HEK293 (cell line): Measurements from ENCODE around the gene RNF182.

Experiments
- CTCF ChIA-PET: fragments of 350-600 bp; formaldehyde crosslinking; extraction: SDS; loops from one replicate; lab custom pipeline; 2021; ENCODE audit warnings: antibody characterized with exemption; lab: Yijun Ruan, JAX
- POLR2A ChIA-PET: fragments of 300-600 bp; formaldehyde crosslinking; extraction: SDS; loops from one replicate; lab custom pipeline; 2020; ENCODE audit warnings: antibody characterized with exemption, inconsistent platforms; lab: Yijun Ruan, JAX
- H3K27ac ChIP-seq: fragments of 200-500 bp; sonication (Bioruptor generic); 2 replicates; pipeline ENCODE4 v1.5.1; 2014; ENCODE audit warnings: low read depth, low read length, control low read depth, inconsistent platforms; ENCODE audit errors: extremely low read depth
- H3K36me3 ChIP-seq, 2 experiments: fragments of 200-500 bp in 1 of 2; sonication (Bioruptor generic) in 1 of 2; 1 replicate in 1 of 2; 2 replicates in 1 of 2; pipeline ENCODE4 v1.5.1; 2014 to 2017; ENCODE audit warnings: inconsistent platforms in 2 of 2, low read length in 2 of 2; ENCODE audit not compliant: control insufficient read depth in 2 of 2, insufficient read depth in 1 of 2
- H3K4me1 ChIP-seq: fragments of 200-500 bp; sonication (Bioruptor generic); 2 replicates; pipeline ENCODE4 v1.5.1; 2014; ENCODE audit warnings: mild to moderate bottlenecking, low read length, inconsistent platforms; ENCODE audit not compliant: control insufficient read depth, insufficient read depth
- H3K4me3 ChIP-seq: 2 replicates; pipeline ENCODE4 v1.5.1; 2011; ENCODE audit warnings: low read depth, mild to moderate bottlenecking, control low read depth, low read length, moderate library complexity
- H3K9me3 ChIP-seq: fragments of 200-500 bp; sonication (Bioruptor generic); 2 replicates; pipeline ENCODE4 v1.5.1; 2014; ENCODE audit warnings: low read depth, low read length, inconsistent platforms; ENCODE audit not compliant: control insufficient read depth, insufficient read depth
- EGR2 ChIP-seq: fragments of 450-650 bp; formaldehyde crosslinking; IDR thresholded peaks from 2 replicates; pipeline ENCODE4 v1.5.1; 2016; ENCODE audit warnings: low read depth, missing biosample characterization, missing genetic modification characterization
- KLF1 ChIP-seq: fragments of 450-650 bp; formaldehyde crosslinking; IDR thresholded peaks from 2 replicates; pipeline ENCODE4 v1.5.1; 2016; ENCODE audit warnings: missing biosample characterization, missing genetic modification characterization
- KLF7 ChIP-seq: fragments of 450-650 bp; formaldehyde crosslinking; IDR thresholded peaks from 2 replicates; pipeline ENCODE4 v1.5.1; 2016; ENCODE audit warnings: missing biosample characterization, missing genetic modification characterization, borderline replicate concordance
- MYNN ChIP-seq: fragments of 450-650 bp; formaldehyde crosslinking; IDR thresholded peaks from 2 replicates; pipeline ENCODE4 v1.5.1; 2016; ENCODE audit warnings: missing biosample characterization, missing genetic modification characterization, borderline replicate concordance
- PRDM4 ChIP-seq: fragments of 450-650 bp; formaldehyde crosslinking; IDR thresholded peaks from 2 replicates; pipeline ENCODE4 v1.5.1; 2017; ENCODE audit warnings: missing biosample characterization, missing genetic modification characterization
- SP7 ChIP-seq: fragments of 450-650 bp; formaldehyde crosslinking; IDR thresholded peaks from 2 replicates; pipeline ENCODE4 v1.5.1; 2016; ENCODE audit warnings: missing biosample characterization, missing genetic modification characterization
- TCF7L2 ChIP-seq: IDR thresholded peaks from 2 replicates; pipeline ENCODE4 v1.6.1; 2011; ENCODE audit warnings: low read depth, mild to moderate bottlenecking, inconsistent platforms, low read length, moderate library complexity, borderline replicate concordance
- TSHZ1 ChIP-seq: fragments of 450-650 bp; formaldehyde crosslinking; IDR thresholded peaks from 2 replicates; pipeline ENCODE4 v1.5.1; 2016; ENCODE audit warnings: missing biosample characterization, missing genetic modification characterization, borderline replicate concordance
- ZBTB7A ChIP-seq: fragments of 450-650 bp; formaldehyde crosslinking; IDR thresholded peaks from 2 replicates; pipeline ENCODE4 v1.5.1; 2016; ENCODE audit warnings: low read depth, missing biosample characterization, missing genetic modification characterization
- ZIC2 ChIP-seq: fragments of 450-650 bp; formaldehyde crosslinking; IDR thresholded peaks from 2 replicates; pipeline ENCODE4 v1.5.1; 2016; ENCODE audit warnings: missing biosample characterization, missing genetic modification characterization
- ZNF19 ChIP-seq: fragments of 450-650 bp; formaldehyde crosslinking; IDR thresholded peaks from 2 replicates; pipeline ENCODE4; 2016; ENCODE audit warnings: missing biosample characterization, missing genetic modification characterization, low read depth
- ZNF211 ChIP-seq: fragments of 450-650 bp; formaldehyde crosslinking; IDR thresholded peaks from 2 replicates; pipeline ENCODE4 v1.5.1; 2016; ENCODE audit warnings: low read depth, missing biosample characterization, missing genetic modification characterization
- ZNF23 ChIP-seq: fragments of 450-650 bp; formaldehyde crosslinking; IDR thresholded peaks from 2 replicates; pipeline ENCODE4 v1.5.1; 2016; ENCODE audit warnings: missing biosample characterization, missing genetic modification characterization, borderline replicate concordance
- ZNF280C ChIP-seq: fragments of 450-650 bp; formaldehyde crosslinking; IDR thresholded peaks from 2 replicates; pipeline ENCODE4 v1.5.1; 2016; ENCODE audit warnings: missing biosample characterization, missing genetic modification characterization
- ZNF416 ChIP-seq: fragments of 450-650 bp; formaldehyde crosslinking; IDR thresholded peaks from 2 replicates; pipeline ENCODE4 v1.5.1; 2016; ENCODE audit warnings: missing biosample characterization, missing genetic modification characterization
- ZNF549 ChIP-seq: fragments of 450-650 bp; IDR thresholded peaks from 2 replicates; pipeline ENCODE4 v1.5.1; 2018; ENCODE audit warnings: missing biosample characterization, missing genetic modification characterization, mild to moderate bottlenecking, inconsistent platforms, moderate library complexity
- ZNF585B ChIP-seq: fragments of 450-650 bp; formaldehyde crosslinking; IDR thresholded peaks from 2 replicates; pipeline ENCODE4 v1.5.1; 2016; ENCODE audit warnings: missing biosample characterization, missing genetic modification characterization
- ZNF610 ChIP-seq: fragments of 450-650 bp; formaldehyde crosslinking; IDR thresholded peaks from 2 replicates; pipeline ENCODE4 v1.5.1; 2016; ENCODE audit warnings: missing biosample characterization, missing genetic modification characterization, borderline replicate concordance
- ZNF639 ChIP-seq: fragments of 450-650 bp; formaldehyde crosslinking; IDR thresholded peaks from 2 replicates; pipeline ENCODE4 v1.5.1; 2016; ENCODE audit warnings: missing biosample characterization, missing genetic modification characterization
- ZNF664 ChIP-seq: fragments of 450-650 bp; formaldehyde crosslinking; IDR thresholded peaks from 2 replicates; pipeline ENCODE4 v1.5.1; 2016; ENCODE audit warnings: missing biosample characterization, missing genetic modification characterization
- ZNF670 ChIP-seq: fragments of 450-650 bp; formaldehyde crosslinking; IDR thresholded peaks from 2 replicates; pipeline ENCODE4 v1.5.1; 2016; ENCODE audit warnings: missing biosample characterization, missing genetic modification characterization, low read depth
- ZNF843 ChIP-seq: fragments of 450-650 bp; formaldehyde crosslinking; IDR thresholded peaks from 2 replicates; pipeline ENCODE4 v1.5.1; 2016; ENCODE audit warnings: missing biosample characterization, missing genetic modification characterization

The RNF182 gene

GRCh38 chr6:13929196-13929595 lies 4.4 kb downstream of the RNF182 start:
- CTCF ChIA-PET: interaction anchor here (0.8 to 1.6 kb wide), 2 partner anchors 117 to 138 kb away, joined by 5 to 8 read pairs; no protein-coding TSS in a partner anchor
- POLR2A ChIA-PET: no interaction called here
- no peaks in the 10 kb centered on the region for H3K9me3 ChIP-seq
- no peak overlapping the region for H3K27ac ChIP-seq
- H3K4me3 ChIP-seq: no peak overlapping the region
- H3K4me1 ChIP-seq: no peaks in the 10 kb centered on the region
- TF ChIP-seq EGR2 (tag by site-specific recombination) (no peak), ZBTB7A (tag by site-specific recombination) (no peak), ZNF664 (tag by site-specific recombination) (0 out of 2 replicates have a peak, but pooled peaks have one; percentile 24)
- H3K36me3 ChIP-seq: no peaks in the 10 kb centered on the region

GRCh38 chr6:13931797-13932402 lies 7.1 kb downstream of the RNF182 start:
- no peaks in the 10 kb centered on the region for H3K36me3 ChIP-seq
- no peak overlapping the region for H3K27ac ChIP-seq
- H3K4me1 ChIP-seq: no peaks in the 10 kb centered on the region
- TF ChIP-seq ZNF211 (tag by site-specific recombination): no peak
- no peak for TF ChIP-seq ZIC2 (tag by site-specific recombination)
- TF ChIP-seq ZNF416: no peak
- TF ChIP-seq TCF7L2: no peak
- no peak for TF ChIP-seq ZNF23 (tag by site-specific recombination)
- no peak for TF ChIP-seq ZNF549
- TF ChIP-seq KLF7 (tag by site-specific recombination): no peak
- TF ChIP-seq TSHZ1: no peak
- TF ChIP-seq ZNF19 (tag by site-specific recombination): no peak
- no peak for TF ChIP-seq SP7
- TF ChIP-seq ZNF843 (tag by site-specific recombination): no peak
- no peak for TF ChIP-seq PRDM4
- no peak for TF ChIP-seq ZNF585B (tag by site-specific recombination)
- no peaks in the 10 kb centered on the region for H3K9me3 ChIP-seq
- ChIA-PET CTCF (no interaction called here), POLR2A (no interaction called here)
- H3K4me3 ChIP-seq: no peak overlapping the region

GRCh38 chr6:13932785-13933184 lies 8.0 kb downstream of the RNF182 start:
- POLR2A ChIA-PET: no interaction called here
- Histone ChIP-seq H3K4me3 (no peak overlapping the region), H3K36me3 (no peaks in the 10 kb centered on the region), H3K27ac (no peak overlapping the region), H3K9me3 (no peaks in the 10 kb centered on the region), H3K4me1 (no peaks in the 10 kb centered on the region)
- CTCF ChIA-PET: no interaction called here
- TF ChIP-seq KLF1: no peak
- no peak for TF ChIP-seq ZNF280C (tag by site-specific recombination)
- no peak for TF ChIP-seq MYNN (tag by site-specific recombination)
- no peak for TF ChIP-seq ZNF670 (tag by site-specific recombination)
- TF ChIP-seq ZNF610 (tag by site-specific recombination): no peak
- no peak for TF ChIP-seq ZNF639 (tag by site-specific recombination)
